ENCODE measurements around the gene TTC28. TPM values are rescaled to one million over a fixed set of nuclear protein-coding genes. Genes with fewer than 3 reads are reported as not detected.

The TTC28 gene
- total RNA-seq, 1 donor from 2014 or later: 23.2 TPM

- FAIRE-seq: no peak
These were observed 675.6 kb downstream of the TTC28 start for GRCh38 chr22:28004021-28004420.

GRCh38 chr22:28002863-28003565 lies 676.6 kb downstream of the TTC28 start:
- no peak for FAIRE-seq
- H3K27ac ChIP-seq (ENCODE audit: low read depth, low read length): no peak overlapping the region
- H3K27ac Mint-ChIP-seq (ENCODE audit: unreplicated experiment): no peak overlapping the region
- H3K36me3 ChIP-seq (ENCODE audit: insufficient read depth, low read length): no peaks in the 10 kb centered on the region
- DNase-seq (ENCODE audit: low read depth): no peak
- H4K20me1 ChIP-seq (ENCODE audit: insufficient read depth, low read length): no peaks in the 10 kb centered on the region
- H3K4me2 ChIP-seq (ENCODE audit: low read length): no peak overlapping the region
- H3K4me3 ChIP-seq (ENCODE audit: insufficient read depth, low read depth, low read length): no peak overlapping the region
- peaks cover 12% of the 10 kb centered on the region for H3K27me3 Mint-ChIP-seq (ENCODE audit: low read depth, unreplicated experiment)
- TF ChIP-seq EZH2 (IDR thresholded peaks at IDR 0.05; ENCODE audit: insufficient read depth, low read length) (no peak), CTCF (IDR thresholded peaks at IDR 0.05; ENCODE audit: insufficient read depth, low read depth, low read length) (no peak)
- peaks cover 2% of the 10 kb centered on the region for H3K9me3 Mint-ChIP-seq (ENCODE audit: unreplicated experiment)
- no peaks in the 10 kb centered on the region for H3K27me3 ChIP-seq (ENCODE audit: insufficient read depth, low read length)
- H3K4me1 Mint-ChIP-seq (ENCODE audit: low read depth, unreplicated experiment): peaks cover 4% of the 10 kb centered on the region
- H3K9ac ChIP-seq (ENCODE audit: low read length): no peak overlapping the region
- peaks cover 12% of the 10 kb centered on the region for H3K4me1 ChIP-seq (ENCODE audit: insufficient read depth, low read length)
- peaks cover 10% of the 10 kb centered on the region for H3K36me3 Mint-ChIP-seq (ENCODE audit: low read depth, unreplicated experiment)
- no peak overlapping the region for H3K4me3 Mint-ChIP-seq (ENCODE audit: unreplicated experiment)
- H3K9me3 ChIP-seq (ENCODE audit: insufficient read depth, low read depth, low read length): no peaks in the 10 kb centered on the region
- H3K79me2 ChIP-seq (ENCODE audit: insufficient read depth, low read length): no peaks in the 10 kb centered on the region
- no peak overlapping the region for H2AFZ ChIP-seq (ENCODE audit: low read depth, low read length)

More at GRCh38 chr22:28004021-28004420, 675.6 kb downstream of the TTC28 start:
- Histone ChIP-seq H3K36me3 (ENCODE audit: insufficient read depth, low read length) (no peaks in the 10 kb centered on the region), H3K4me1 (ENCODE audit: insufficient read depth, low read length) (peaks cover 18% of the 10 kb centered on the region), H3K9ac (ENCODE audit: low read length) (no peak overlapping the region), H3K4me2 (ENCODE audit: low read length) (no peak overlapping the region), H4K20me1 (ENCODE audit: insufficient read depth, low read length) (no peaks in the 10 kb centered on the region), H3K27ac (ENCODE audit: low read depth, low read length) (no peak overlapping the region), H3K27me3 (ENCODE audit: insufficient read depth, low read length) (no peaks in the 10 kb centered on the region), H3K9me3 (ENCODE audit: insufficient read depth, low read depth, low read length) (no peaks in the 10 kb centered on the region), H2AFZ (ENCODE audit: low read depth, low read length) (no peak overlapping the region), H3K4me3 (ENCODE audit: insufficient read depth, low read depth, low read length) (no peak overlapping the region), H3K79me2 (ENCODE audit: insufficient read depth, low read length) (no peaks in the 10 kb centered on the region)
- Mint-ChIP-seq H3K4me1 (ENCODE audit: low read depth, unreplicated experiment) (peaks cover 12% of the 10 kb centered on the region), H3K4me3 (ENCODE audit: unreplicated experiment) (no peak overlapping the region), H3K27ac (ENCODE audit: unreplicated experiment) (no peak overlapping the region), H3K27me3 (ENCODE audit: low read depth, unreplicated experiment) (peaks cover 12% of the 10 kb centered on the region), H3K36me3 (ENCODE audit: low read depth, unreplicated experiment) (peaks cover 8% of the 10 kb centered on the region), H3K9me3 (ENCODE audit: unreplicated experiment) (peaks cover 2% of the 10 kb centered on the region)
- TF ChIP-seq CTCF (IDR thresholded peaks at IDR 0.05; ENCODE audit: insufficient read depth, low read depth, low read length) (no peak), EZH2 (IDR thresholded peaks at IDR 0.05; ENCODE audit: insufficient read depth, low read length) (no peak)
- no peak for DNase-seq (ENCODE audit: low read depth)

GRCh38 chr22:28002181-28002700 lies 677.4 kb downstream of the TTC28 start:
- peaks cover 11% of the 10 kb centered on the region for H3K36me3 Mint-ChIP-seq (ENCODE audit: low read depth, unreplicated experiment)
- Histone ChIP-seq H3K36me3 (ENCODE audit: insufficient read depth, low read length) (no peaks in the 10 kb centered on the region), H3K27ac (ENCODE audit: low read depth, low read length) (no peak overlapping the region), H3K4me3 (ENCODE audit: insufficient read depth, low read depth, low read length) (no peak overlapping the region), H2AFZ (ENCODE audit: low read depth, low read length) (no peak overlapping the region), H3K4me2 (ENCODE audit: low read length) (no peak overlapping the region), H3K9ac (ENCODE audit: low read length) (no peak overlapping the region), H3K4me1 (ENCODE audit: insufficient read depth, low read length) (peaks cover 20% of the 10 kb centered on the region), H3K79me2 (ENCODE audit: insufficient read depth, low read length) (no peaks in the 10 kb centered on the region), H3K27me3 (ENCODE audit: insufficient read depth, low read length) (no peaks in the 10 kb centered on the region), H3K9me3 (ENCODE audit: insufficient read depth, low read depth, low read length) (no peaks in the 10 kb centered on the region), H4K20me1 (ENCODE audit: insufficient read depth, low read length) (no peaks in the 10 kb centered on the region)
- peaks cover 6% of the 10 kb centered on the region for H3K4me1 Mint-ChIP-seq (ENCODE audit: low read depth, unreplicated experiment)
- no peak overlapping the region for H3K27ac Mint-ChIP-seq (ENCODE audit: unreplicated experiment)
- peaks cover 2% of the 10 kb centered on the region for H3K9me3 Mint-ChIP-seq (ENCODE audit: unreplicated experiment)
- no peak overlapping the region for H3K4me3 Mint-ChIP-seq (ENCODE audit: unreplicated experiment)
- H3K27me3 Mint-ChIP-seq (ENCODE audit: low read depth, unreplicated experiment): peaks cover 12% of the 10 kb centered on the region
- no peak for DNase-seq (ENCODE audit: low read depth)
- no peak for FAIRE-seq
- no peak for TF ChIP-seq CTCF (IDR thresholded peaks at IDR 0.05; ENCODE audit: insufficient read depth, low read depth, low read length)
